ENCODE data around the gene UBA3. TPM values are rescaled to one million over a fixed set of nuclear protein-coding genes. Genes with fewer than 3 reads are reported as not detected.

The UBA3 gene
- total RNA-seq, 1 donor from 2014 or later = 103 TPM

DNA sequence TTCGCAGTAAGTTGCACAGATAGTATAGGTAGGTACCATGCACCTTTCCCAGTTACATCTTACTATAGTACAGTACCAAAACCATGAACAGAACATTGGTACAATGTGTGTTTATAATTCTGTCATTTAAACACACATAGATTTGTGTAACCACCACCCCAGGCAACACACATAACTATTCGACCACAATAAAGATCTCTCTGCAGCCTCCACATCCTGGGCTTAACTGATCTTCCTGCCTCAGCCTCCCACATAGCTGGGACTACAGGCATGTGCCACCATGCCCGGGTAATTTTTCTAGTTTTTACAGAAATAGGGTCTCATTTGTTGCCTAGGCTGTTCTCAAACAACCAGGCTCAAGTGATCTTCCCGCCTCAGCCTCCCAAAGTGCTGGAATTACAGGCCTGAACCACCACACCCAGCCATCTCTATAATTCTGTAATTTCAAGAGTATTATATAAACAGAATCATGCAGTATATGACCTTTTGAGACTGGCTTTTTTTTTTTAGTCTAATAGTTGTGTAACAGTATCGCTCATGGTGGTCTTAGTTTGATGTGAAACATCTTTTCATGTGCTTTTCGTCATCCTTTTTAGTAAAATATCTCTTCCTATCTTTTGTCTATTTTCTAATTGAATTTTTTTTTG is 14.7 kb downstream of the UBA3 start:
- DNase-seq = no peak

DNA sequence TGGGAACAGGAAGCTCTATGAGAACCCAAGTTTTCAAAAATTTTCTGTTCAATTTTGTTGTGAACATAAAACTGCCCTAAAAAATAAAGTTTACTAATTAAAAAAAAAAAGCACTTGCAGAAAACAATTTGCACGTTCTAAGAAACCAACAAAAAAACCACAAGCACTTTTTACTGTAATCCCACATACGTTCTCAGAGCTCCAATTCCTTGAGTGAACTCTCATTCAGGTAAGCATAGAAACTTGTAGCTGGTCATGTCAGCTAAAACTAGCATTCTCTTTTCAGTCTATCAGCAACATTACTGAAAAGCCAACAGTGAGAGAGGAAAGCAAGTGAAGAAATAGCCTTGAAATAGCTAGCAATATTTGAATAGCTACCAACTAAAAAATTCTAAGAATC is 16.5 kb downstream of the UBA3 start:
- DNase-seq = no peak

DNA sequence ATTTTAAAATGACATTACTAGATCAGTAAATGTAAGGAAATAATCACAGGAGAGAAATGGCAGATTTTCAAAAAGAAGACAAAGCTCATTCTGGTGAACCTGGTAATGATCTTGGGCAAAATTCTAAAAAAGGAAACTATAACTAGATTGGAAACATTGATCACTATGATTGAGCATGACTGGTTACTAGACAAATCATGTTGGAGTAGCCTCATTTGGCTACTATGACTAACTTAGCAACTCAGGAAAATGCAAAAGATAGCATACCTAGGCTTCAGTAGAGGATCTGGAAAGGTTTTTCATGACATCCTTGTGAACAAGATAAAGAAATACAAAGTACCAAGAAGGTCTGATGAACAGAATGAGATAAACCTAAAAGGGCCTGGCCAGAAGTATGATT is 20.5 kb downstream of the UBA3 start:
- DNase-seq = no peak

DNA sequence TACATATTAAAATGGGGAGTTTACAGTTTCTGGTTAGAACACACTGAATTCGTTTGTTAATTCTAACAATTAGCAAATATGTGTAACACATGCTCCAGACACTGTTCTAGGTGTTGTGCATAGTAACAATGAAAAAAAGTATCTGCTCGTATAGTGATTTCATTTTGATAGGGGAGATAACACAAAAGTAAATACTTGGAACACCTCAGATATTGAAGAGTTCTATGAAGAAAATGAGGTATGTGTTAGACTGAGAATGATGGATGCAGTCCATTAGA is 21.3 kb downstream of the UBA3 start:
- DNase-seq = no peak

DNA sequence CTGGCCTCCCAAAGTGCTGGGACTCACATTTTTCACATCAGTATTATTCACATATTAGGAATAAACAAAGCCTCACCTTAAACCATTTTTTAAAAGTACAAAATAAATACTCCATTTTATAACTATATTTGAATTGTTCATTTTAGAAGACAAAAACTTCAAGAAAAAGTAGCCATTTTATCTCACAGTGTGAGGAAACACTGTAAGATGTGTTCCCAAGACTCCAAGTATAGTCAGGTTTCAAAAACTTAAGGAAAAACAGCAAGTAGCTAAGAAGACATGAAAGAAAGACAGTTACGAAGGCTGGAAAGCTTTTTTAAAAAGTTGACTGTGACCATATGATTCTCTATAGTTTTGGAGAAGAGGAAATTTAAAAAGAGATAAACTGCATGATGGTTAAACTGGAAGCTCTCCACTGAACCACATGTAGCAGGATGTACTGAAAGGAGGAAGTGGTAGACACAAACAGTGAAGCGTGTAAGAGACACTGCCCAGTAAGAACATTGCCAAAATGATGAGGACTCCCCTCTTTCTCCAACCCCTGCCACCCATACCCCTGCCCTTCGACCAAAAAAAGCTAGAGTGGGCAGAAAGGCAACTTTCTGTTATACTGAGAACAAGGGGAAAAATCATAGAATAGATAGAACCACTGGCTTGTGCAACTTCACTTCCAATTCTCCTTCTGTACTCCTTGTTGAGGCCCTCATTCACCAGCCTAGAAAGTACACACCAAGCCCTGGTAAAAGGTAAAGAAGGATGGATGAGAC is 21.8 kb downstream of the UBA3 start:
- no peak for DNase-seq

DNA sequence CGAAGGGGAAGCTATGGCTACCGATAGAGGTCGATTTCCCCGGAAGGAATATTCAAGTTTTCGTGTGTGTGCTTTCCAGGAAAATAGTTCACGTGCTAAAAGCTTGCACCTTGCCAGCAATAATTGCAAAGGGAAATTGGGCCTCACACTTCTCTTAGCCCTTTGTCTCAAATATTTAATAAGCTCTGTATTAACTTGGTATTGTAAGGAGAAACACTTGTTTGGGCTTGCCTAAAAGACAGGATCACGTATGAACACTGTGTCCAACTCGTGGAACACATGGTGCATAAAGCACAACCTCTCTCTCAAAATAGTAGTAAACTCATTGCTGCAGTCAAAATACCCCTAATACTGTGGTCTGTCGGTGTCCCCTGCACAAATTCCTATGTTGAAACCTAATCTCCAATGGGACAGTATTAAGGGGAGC is 27.7 kb downstream of the UBA3 start:
- DNase-seq = no peak

DNA sequence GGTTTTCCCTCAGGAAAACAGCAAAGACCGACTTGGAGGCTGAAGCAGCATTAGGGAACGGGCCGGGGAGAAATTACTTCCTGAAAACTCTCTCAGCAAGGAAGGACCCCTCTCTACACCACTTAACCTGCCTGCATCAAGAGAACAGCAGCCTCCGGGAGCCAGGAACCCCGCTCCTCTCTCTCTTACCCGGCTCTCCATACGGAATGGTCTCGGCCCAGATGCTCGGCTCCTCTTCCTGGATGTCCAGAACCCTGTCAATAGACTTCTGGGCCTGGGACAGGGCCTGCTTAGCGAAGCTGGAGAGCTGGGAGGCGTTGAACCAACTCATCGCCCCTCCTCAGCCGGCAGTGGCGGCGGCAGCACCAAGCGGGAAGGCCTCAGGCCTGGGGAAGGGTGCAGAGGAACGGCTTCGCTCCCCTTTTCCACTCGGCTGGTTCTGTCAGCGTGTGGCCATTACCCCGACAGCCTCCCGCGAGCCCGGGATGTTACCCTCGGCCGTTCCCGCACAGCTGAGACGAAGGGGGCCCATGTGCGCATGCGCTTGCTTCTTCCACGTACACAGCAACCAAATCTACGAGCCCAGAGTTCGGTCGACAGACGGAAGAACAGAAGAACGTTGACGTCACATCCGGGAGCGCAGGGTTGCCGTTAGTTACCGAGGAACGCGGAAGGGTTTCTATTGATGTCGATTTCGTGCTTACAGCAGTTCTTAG is 28.3 kb downstream of the UBA3 start, which contains the start of gene TMF1:
TSS of gene TMF1 (minus strand) at position 578 of the 716 bp plus-strand sequence. CDS start at position 331, 247 bp downstream.
- no peak for DNase-seq

DNA sequence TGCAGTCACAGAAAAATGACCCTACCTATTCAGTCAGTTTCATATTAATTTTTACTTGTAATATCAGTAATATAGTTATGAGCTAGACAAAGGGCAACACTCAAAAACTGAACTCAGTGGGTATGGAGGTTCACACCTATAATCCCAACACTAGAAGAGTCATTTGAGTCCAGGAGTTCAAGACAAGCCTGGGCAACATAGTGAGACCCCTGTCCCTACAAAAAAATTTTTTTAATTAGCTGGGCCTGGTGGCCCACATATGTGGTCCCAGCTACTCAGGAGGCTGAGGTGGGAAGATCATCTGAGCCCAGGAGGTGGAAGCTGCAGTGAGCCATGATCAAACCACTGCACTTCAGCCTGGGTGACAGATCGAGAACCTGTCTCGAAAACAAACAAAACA is 31.2 kb downstream of the UBA3 start:
- no peak for DNase-seq

DNA sequence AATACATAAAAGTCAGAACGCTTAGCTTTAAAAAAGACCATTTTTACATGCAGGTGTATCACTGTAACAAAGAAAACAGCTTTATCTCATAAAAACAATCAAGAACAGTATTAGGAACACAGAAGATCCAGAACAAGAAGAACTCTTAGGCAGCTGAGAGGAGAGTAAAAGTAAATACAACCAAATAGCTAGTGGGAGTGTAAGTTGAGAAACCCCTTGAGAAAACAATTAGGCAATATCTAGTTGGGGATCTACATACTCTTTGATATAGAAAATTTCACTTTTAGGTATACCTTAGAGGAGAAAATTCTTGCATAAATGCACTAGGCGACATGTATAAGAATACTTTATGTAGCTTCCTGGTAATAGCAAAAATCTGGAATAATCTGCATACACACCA is 35.6 kb downstream of the UBA3 start:
- DNase-seq = no peak

DNA sequence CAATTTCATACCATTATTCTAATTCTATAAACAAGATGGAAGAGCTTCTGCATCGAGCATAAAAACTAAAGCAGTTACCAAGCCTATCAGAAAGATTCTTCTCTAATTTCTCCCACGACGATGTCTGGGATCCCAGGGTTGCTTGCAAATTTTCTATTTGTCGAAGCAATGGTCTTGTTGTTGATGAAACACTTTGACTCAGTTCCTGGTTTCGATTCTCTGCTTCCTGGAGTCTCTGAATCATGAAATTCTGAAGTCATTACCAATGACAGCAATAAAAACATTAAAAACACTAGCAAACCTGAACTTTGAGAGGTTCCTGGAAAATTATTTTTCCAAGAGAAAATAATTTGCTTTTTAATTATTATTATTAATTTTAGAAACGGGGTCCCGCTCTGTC is 46.7 kb downstream of the UBA3 start:
- DNase-seq = no peak

DNA sequence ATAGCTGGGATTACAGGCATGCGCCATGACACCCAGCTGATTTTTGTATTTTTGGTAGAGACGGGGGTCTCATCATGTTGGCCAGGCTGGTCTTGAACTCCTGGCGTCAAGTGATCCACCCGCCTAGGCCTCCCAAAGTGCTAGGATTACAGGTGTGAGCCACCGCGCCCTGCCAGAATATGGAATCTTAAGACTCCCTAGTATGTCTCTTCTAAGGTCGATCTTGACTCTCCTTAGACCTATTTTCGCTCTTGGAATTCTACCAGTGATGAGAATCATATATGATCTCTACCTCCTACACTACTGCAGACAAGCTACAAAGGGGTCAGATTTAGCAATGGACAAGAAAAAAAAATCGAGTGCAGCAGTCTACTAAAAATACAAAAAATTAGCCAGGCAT is 47.4 kb downstream of the UBA3 start:
- no peak for DNase-seq

DNA sequence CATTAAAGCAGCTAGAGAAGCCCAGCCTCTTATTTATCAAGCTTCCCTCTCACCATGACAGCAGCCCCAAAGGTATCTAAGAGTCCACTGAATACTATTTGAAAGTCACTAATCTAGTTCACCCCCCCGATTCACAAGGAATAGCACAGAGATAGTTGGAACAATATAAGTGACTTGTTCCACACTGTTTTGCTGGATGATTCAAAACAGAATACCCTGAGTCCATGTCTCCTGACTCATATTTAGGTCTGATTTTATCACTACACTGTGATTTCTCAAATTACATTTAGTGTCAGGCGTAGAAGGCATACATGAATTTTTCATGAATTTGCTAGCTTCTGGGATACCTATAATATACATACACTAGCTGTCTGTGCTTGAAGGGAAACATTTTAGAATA is 48.0 kb downstream of the UBA3 start:
- DNase-seq = no peak

DNA sequence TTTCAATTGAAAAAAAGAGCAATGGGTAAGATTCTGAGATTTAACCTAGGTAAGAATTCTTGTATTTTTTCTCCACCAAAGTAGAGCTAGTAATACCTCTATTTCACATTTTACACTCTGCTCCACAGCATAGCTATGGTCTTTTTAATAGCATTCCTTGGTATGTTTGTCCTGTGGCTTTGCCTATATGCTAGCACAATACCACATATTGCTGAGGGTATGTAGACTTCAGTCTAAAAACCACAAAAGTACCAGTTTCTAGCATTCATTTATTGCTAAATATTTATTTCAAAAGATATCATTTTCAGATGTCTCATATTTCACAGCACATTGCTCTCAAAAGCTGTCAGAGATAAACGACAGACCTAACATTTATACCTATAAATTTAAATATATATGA is 48.5 kb downstream of the UBA3 start:
- DNase-seq = no peak

DNA sequence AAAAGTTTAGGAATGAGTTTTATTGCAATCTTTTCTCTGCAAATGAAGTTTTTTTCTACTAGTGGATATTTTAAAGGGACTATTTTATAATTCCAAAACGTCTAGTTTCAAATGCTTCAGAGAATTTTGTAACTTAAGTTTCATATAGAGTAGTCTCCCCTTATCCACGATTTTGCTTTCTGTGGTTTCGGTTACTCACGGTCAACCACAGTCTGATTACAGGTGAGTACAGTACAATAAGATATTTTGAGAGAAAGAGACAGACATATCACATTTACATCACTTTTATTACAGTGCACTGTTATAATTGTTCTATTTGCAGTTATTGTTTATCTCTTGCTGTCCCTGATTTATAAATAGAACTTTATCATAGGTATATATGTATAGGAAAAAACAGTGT is 59.3 kb downstream of the UBA3 start:
- DNase-seq = no peak

DNA sequence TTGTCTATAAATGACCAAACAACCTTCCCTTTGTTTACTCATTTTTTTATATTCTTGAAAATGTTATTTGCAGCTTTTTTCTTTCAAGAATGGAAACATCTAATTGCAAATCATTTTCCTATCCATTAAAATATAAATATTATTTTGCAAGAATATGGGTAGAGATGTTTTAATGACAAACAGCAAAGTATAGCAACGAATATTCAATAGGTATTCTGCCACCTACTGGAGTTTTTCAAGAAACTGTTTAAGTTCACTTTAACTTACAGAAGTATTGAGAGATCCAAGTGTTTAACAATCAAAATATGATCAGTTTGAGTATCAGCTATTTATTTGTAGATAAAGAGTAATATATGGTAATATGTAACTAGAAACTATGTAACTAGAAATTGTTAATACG is 59.7 kb downstream of the UBA3 start:
- DNase-seq = no peak

DNA sequence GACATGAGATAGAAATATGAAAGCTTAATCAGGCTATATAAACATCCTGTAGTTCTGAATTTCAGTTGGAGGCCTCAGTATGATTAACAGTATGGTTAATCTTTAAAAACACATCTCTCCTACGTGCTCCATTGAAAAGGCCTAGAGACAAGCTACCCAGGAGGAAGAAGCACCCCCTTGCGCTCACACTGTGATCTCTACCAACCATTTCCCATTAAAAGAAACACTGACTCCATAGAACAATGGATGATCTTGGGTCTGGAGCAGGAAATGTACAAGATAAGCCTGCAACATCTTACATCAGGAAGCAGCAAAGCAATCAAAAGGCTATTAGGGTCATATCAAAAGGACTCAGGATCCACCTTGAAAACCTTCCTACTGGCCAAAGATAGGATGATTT is 63.3 kb downstream of the UBA3 start:
- DNase-seq = no peak

DNA sequence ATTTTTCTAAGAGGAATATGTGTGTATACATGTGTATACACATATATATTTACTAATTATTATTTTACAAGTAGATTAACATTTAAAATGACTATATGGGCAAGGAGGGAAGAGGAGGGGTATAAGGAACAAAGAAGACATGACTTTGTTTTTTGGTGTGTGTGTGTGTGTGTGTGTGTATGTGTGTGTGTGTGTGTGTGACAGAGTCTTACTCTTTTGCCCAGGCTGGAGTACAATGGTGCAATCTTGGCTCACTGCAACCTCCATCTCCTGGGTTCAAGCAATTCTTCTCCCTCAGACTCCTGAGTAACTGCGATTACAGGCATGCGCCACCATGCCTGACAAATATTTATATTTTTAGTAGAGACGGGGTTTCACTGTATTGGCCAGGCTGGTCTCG is 64.1 kb downstream of the UBA3 start:
- DNase-seq = no peak

DNA sequence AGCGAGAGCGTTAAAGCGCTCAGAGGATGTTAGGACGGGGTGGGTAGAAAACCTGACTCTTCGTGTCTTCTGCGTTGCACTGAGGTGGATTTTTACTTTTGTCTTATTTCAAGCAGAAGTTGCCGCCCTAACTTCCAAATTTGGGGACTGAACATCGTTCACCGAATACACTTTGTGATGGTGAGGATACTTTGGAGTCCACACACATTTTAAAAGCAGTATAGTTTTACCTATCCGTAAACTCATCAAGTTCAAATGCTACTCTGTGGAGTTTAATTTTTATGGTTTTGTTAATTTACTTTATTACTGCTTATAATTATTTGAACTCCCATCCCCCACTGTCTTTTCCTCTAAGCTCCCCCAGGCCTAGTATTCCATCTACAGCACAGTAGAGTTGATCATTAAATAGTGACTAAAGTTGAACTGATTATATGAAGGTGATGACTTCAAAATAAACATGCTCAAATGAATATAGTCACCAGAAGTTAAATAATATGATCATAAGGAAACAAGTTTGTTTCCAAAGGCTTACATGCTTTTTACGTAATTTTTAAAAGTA is 66.1 kb downstream of the UBA3 start:
- no peak for DNase-seq

DNA sequence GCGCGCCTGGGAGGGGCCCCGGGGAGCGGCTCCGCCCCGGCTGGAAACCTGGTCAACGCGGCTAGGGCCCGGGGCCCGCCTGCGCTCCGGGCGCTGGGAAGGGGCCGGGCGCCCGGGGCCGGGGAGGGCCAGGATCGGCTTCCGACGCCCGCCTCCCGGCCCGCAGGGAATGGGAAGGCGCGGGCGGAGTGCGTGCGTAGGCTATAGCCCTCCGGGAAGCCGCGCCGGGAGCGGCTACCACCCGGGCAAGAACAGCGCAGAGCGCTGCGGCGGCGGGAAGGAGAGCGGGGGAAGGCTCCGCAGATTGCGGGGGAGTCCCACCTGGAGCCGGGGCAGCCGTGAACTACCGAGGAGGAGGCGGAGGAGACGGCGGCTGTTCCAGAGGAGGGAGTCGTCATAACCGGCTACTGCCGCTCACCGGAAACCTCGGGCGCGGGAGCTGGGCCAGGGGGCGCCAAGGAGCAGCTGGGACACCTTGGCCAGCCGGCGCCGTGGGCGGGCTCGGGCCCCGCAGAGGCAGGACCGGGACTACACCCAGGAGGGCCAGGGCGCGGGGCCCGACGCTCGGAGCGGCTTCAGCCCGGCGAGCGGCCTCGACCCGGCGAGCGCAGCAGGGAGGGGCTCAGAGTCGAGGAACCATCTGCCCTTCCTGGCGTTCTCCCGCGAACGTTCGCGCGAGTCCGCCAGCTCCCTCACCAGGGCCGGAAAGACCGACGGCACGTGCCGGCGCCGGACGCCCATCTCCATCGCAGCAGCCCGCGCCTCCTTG is 66.7 kb downstream of the UBA3 start, which contains the start of gene EOGT:
TSS of gene EOGT (minus strand) at position 432 of the 769 bp plus-strand sequence. CDS start 3,838 bp downstream, outside the sequence.
- DNase-seq = peak; percentile 59

DNA sequence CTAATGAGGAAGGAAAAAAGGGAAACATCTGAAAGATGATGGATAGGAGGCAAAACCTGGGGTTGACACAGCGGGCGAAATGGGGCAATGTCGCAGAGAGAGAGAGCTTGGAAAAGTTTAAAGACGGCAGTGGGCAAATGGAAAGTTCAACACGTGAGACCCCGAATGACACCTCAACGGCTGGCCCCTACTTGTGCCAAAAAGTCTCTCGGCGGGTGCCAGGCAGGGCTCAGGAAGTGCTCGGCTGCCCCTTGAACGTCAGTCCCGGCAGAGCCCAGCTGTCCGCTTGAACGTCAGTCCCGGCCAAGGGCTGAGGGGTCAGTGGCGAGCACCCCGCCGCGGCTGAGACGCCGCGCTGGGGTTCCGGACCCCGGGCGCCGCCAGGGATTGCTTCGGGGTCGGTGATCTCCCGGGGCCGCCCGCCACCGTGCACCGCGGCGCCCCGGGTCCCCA is 67.3 kb downstream of the UBA3 start:
- DNase-seq = peak; percentile 6

DNA sequence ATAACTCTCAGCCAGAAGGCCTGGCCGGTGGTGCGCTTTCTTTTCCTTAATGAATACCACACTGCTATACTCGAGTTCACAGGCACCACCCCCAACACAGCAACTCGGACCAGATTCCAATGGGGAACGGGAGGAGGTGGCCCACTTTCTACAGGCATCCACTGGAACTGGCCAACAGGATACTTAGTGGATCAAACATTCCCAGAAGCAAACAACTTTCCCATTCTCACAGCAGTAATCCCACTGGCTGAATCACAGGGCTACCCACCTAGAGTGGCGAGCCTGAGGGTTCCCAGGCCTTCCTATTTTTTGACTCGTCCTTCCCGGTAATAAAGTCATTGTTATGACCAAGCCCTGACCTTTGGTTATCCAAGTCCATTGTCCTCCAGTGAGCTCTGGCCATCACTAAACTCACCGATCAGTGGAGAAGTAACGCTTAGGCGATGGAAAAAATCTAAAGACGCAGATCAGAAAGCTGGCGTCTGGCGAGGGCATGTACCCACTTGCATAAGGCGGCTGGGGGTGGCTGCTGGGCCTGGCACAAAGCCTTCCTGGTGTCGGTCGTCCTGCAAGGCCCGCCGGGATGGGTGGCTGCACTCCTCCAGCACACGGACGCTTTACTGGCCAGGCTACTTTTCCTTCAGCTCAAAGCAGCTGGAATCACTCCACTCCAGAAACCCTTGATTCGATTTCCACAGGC is 67.9 kb downstream of the UBA3 start:
- DNase-seq = peak; percentile 25

All from occipital lobe (tissue), 2 donors.